Neutrophil (primary cell): ENCODE measurements around the gene ZNF277.

Source experiments
- H3K27ac ChIP-seq: fragments of 200-600 bp; sonication (generic); 2 replicates; pipeline ENCODE4 v1.5.1; 2016; ENCODE audit warnings: mild to moderate bottlenecking, moderate library complexity
- H3K27me3 ChIP-seq: fragments of 200-600 bp; sonication (generic); 2 replicates; pipeline ENCODE4 v1.6.0; 2016; ENCODE audit warnings: mild to moderate bottlenecking
- H3K36me3 ChIP-seq: fragments of 200-600 bp; sonication (generic); 2 replicates; pipeline ENCODE4 v1.5.1; 2017
- H3K4me1 ChIP-seq, 2 experiments: fragments of 200-600 bp in 1 of 2; sonication (generic) in 1 of 2; 1 replicate in 1 of 2; 2 replicates in 1 of 2; pipeline versions ENCODE4 v1.5.1 to v1.6.1; 2013 to 2016; ENCODE audit warnings: low read depth in 1 of 2, low read length in 1 of 2, mild to moderate bottlenecking in 1 of 2, moderate library complexity in 1 of 2; ENCODE audit not compliant: control insufficient read depth in 1 of 2, insufficient read depth in 1 of 2
- H3K4me3 ChIP-seq, 2 experiments: fragments of 200-600 bp in 1 of 2; sonication (generic) in 1 of 2; 1 replicate in 1 of 2; 2 replicates in 1 of 2; pipeline ENCODE4 v1.5.1; 2013 to 2016; ENCODE audit warnings: low read depth in 1 of 2, low read length in 1 of 2, mild to moderate bottlenecking in 1 of 2, moderate library complexity in 1 of 2
- H3K9me3 ChIP-seq: fragments of 200-600 bp; sonication (generic); 2 replicates; pipeline ENCODE4 v1.5.1; 2016
- TF ChIP-seq, protein P1 (sequence below): fragments of 200-600 bp; sonication (generic); IDR thresholded peaks from 2 replicates; pipeline ENCODE4 v1.5.1; 2016; ENCODE audit warnings: antibody characterized with exemption

The ZNF277 gene

GRCh38 chr7:112254709-112255387 lies 48.4 kb downstream of the ZNF277 start:
- Histone ChIP-seq H3K27ac (no peak overlapping the region), H3K27me3 (no peaks in the 10 kb centered on the region), H3K36me3 (no peaks in the 10 kb centered on the region), H3K9me3 (no peaks in the 10 kb centered on the region), H3K4me1 (no peaks in the 10 kb centered on the region), H3K4me3 (no peak overlapping the region)
- TF ChIP-seq, protein P1, sequence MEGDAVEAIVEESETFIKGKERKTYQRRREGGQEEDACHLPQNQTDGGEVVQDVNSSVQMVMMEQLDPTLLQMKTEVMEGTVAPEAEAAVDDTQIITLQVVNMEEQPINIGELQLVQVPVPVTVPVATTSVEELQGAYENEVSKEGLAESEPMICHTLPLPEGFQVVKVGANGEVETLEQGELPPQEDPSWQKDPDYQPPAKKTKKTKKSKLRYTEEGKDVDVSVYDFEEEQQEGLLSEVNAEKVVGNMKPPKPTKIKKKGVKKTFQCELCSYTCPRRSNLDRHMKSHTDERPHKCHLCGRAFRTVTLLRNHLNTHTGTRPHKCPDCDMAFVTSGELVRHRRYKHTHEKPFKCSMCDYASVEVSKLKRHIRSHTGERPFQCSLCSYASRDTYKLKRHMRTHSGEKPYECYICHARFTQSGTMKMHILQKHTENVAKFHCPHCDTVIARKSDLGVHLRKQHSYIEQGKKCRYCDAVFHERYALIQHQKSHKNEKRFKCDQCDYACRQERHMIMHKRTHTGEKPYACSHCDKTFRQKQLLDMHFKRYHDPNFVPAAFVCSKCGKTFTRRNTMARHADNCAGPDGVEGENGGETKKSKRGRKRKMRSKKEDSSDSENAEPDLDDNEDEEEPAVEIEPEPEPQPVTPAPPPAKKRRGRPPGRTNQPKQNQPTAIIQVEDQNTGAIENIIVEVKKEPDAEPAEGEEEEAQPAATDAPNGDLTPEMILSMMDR, result no peak

GRCh38 chr7:112255388-112255720 lies 48.9 kb downstream of the ZNF277 start:
- Histone ChIP-seq H3K36me3 (no peaks in the 10 kb centered on the region), H3K4me1 (no peaks in the 10 kb centered on the region), H3K27me3 (no peaks in the 10 kb centered on the region), H3K27ac (no peak overlapping the region), H3K9me3 (no peaks in the 10 kb centered on the region), H3K4me3 (no peak overlapping the region)
- TF ChIP-seq, protein P1, result no peak

DNA sequence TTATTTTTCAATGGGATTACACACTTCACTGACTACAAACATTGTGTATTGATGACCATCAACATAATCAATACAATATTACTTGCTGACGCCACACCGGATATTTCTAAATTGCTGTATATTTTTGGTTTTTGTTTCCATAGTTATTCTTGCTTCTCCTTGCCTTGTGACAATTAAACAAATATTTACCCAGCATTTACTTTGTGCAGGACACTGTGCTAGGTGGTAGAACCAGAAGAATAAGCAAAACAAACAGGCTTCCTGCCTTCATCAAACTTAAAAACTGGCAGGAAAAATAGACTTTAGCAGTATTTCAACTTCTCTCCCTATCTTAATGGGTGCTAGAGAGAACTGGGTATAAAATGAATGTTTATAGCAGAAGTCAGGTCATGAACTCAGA lies 50.6 kb downstream of the ZNF277 start:
- no peaks in the 10 kb centered on the region for H3K36me3 ChIP-seq
- H3K4me1 ChIP-seq, result no peaks in the 10 kb centered on the region
- H3K4me3 ChIP-seq, result no peak overlapping the region
- H3K27me3 ChIP-seq, result no peaks in the 10 kb centered on the region
- H3K9me3 ChIP-seq, result no peaks in the 10 kb centered on the region
- no peak overlapping the region for H3K27ac ChIP-seq
- TF ChIP-seq, protein P1, result no peak

DNA sequence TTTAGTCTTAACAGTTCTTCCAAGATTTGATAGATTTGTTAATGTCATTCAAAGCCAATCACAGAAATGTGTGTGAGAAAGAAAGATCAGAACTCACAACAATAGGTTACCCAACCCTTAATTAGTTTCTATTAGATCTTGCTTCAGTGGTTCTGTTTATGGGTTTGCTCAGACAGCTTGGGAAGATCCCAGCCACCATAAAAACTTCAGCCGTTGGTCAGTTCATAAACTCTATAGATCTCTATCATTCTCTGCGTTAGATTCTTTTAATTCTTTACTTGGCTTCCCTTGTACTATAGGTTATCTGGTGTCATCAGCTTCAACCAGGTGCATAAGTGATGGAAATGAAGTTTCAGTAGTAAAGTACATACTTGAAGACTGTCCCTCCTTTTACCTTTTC lies 54.4 kb downstream of the ZNF277 start:
- no peaks in the 10 kb centered on the region for H3K4me1 ChIP-seq
- no peak overlapping the region for H3K27ac ChIP-seq
- H3K4me3 ChIP-seq, result no peak overlapping the region
- H3K9me3 ChIP-seq, result no peaks in the 10 kb centered on the region
- no peaks in the 10 kb centered on the region for H3K36me3 ChIP-seq
- TF ChIP-seq, protein P1, result no peak
- H3K27me3 ChIP-seq, result no peaks in the 10 kb centered on the region

DNA sequence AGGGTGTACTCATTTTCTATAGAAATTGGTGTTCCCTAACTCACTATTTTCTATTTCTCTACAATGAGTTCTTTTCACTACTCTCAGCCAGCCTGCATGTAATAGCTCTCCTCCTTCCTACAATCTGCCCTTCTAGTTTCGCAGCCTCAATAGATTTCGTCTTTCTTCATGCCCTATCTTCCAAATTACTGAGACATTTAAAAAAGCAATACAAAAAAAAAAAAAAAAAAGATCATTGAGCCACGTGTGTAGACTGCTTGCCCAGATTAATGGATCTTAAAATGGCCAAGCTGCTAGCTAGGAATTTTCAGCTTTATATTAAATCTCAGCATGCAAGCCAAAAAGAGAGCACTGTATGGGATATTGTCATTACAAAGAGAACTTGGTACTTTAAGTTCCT lies 55.5 kb downstream of the ZNF277 start:
- H3K36me3 ChIP-seq, result no peaks in the 10 kb centered on the region
- TF ChIP-seq, protein P1, result no peak
- peaks cover 0 to 11% of the 10 kb centered on the region in 2 experiments for H3K4me1 ChIP-seq
- no peaks in the 10 kb centered on the region for H3K9me3 ChIP-seq
- H3K4me3 ChIP-seq, result no peak overlapping the region
- H3K27me3 ChIP-seq, result no peaks in the 10 kb centered on the region
- no peak overlapping the region for H3K27ac ChIP-seq
